GM19463 (cell line): Measurements from ENCODE around the gene ZNF287.
"Not testable (repeated sequence)": the region's sequence is repeated elsewhere in the genome, so short reads cannot be mapped to it uniquely, and the experiment has no call there.

ENCODE experiments used
- ATAC-seq: cut with Tn5 transposase; IDR thresholded peaks from one replicate; pipeline ENCODE4 v1.9.1; 2021; ENCODE audit warnings: mild to moderate bottlenecking, moderate library complexity; ENCODE audit not compliant: unreplicated experiment

Gene ZNF287

GRCh38 chr17:16568541-16569357, at the start of gene ZNF287:
Gene ZNF287, minus strand, starts transcription at chr17:16569204. Its CDS starts 1,473 bp downstream, at chr17:16567731.
- ATAC-seq: peak; percentile 94

GRCh38 chr17:16617481-16618060, 48.6 kb upstream of the ZNF287 start:
- ATAC-seq: no peak

- ATAC-seq: no peak
Measured at GRCh38 chr17:16599537-16599936, 30.5 kb upstream of the ZNF287 start.

GRCh38 chr17:16593356-16594102, 24.5 kb upstream of the ZNF287 start:
- no peak for ATAC-seq

DNA sequence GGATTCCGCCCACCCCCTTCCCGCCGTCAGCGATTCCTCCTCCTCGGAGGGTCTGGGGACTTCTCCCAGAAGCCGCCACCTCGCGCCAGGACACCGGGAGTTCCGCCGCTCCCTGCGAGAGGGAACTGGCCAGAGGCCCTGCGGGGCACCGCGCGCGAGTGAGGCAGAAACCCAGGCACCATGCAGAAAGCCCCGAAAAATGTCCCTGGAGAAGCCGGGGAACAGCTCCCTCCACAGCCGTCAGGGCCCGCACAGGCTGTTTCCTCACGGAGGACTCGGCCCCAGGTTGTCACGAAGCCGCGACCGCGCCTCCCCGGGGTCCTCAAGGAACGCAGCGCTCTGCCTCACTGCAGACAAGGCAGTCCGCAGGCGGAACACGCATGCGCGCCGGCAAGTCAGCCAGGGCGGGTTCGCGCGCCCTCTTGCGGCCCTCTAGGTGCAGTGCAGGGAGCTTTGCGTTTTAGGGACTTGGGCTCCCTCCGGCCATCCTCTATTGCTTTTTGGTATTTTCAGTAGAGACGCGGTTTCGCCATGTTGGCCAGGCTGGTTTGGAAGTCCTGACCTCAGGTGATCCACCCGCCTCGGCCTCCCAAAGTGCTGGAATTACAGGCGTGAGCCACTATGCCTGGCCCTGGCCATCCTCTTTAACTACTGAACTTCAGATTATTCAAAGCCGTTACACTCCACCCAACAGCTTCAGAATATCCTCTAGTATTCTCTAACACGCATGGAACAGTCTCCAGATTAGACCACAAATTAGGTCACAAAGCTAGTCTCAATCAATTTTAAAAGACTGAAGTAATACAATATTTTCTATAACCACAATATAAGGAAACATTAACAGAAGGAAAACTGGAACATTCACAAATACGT, 20.3 kb upstream of the ZNF287 start:
- peak; percentile 66 for ATAC-seq

DNA sequence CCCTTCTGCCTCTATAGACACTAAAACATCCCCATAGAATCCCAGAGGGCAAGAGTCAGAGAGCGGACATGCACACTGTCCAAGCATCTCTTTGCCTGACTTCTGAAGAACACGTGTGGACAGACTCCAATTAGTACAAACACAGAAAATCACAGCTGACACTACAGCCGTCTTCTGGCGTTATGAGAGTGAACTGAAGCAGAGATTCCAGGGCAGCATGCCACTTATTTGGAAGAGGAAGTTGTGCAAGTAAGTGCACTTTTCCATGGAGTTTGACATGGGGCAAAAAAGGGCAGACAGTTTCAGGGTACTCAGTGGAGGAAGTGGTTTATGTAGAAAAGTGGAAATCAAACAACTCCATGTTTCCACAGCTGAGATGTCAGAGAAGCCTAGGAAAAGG, 16.8 kb upstream of the ZNF287 start:
- no peak for ATAC-seq

DNA sequence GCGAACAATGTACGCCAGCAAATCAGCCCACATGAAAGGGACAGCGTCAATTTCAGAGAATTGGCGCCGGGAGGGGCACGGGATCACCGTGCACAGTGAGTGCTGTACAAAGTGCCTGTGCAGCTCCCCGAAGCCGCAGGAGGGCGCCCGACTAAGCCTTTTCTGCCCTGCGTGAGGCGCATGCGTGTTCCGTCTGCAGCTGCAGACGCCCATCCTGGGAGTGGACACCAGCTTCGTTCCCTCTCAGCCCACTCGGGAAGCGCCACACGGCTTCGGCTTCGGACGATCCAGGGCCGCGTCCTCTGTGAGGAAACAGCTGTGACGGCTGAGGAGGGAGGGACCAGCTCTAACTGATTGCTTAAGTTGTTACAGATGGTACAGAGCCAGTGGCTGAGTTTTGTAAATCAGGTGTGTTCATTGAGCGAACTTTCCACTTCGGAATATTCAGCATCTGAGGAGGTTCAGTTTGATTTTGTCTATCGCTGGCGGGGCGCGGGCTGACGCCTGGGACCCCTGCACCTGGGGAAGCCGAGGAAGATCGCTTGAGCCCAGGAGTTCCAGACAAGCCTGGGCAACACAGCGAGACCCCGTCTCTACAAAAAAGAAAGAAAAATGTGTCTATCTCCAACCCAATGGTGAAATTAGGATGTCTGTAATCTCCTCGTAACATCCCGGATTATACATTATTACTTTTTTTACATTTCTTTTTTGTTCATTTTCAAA, 15.4 kb upstream of the ZNF287 start:
- no peak for ATAC-seq

- no peak for ATAC-seq
Measured at GRCh38 chr17:16583781-16584180, 14.8 kb upstream of the ZNF287 start.

DNA sequence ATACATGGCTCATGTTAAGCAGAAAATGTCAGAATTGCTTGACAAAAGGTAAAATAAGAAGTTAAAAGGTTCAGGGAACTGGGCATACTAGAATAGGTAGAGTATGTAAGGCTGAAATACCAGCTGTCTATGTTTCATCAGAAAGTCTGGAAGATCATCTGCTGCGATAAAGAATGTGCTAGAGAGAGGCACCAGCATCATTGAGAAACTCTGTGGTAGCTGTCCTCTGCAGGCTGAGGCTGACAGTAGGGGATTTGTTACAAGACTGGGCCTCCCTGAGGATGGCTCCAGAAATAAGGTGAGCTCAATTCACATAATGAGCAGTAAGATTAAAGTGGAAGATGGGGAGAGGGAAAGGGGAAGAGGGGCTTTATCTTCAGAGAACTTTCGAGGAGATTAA, 4.5 kb upstream of the ZNF287 start:
- ATAC-seq: no peak

- no peak for ATAC-seq
Measured at GRCh38 chr17:16569358-16569712, 331 bp upstream of the ZNF287 start.

DNA sequence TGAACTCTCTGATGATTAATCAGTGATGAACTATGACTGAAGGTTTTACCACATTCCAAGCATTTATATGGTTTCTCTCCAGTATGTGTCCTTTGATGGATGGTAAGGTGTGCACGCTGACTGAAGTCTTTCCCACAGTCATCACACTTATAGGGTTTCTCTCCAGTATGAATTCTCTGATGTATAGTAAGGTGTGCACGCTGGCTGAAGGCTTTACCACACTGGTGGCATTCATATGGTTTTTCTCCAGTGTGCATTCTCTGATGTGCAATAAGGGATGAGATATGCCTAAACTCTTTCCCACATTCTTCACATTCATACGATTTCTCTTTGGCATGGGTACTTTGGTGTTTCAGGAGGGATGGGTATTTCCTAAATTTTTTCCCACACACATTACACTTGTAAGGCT, 16.4 kb downstream of the ZNF287 start:
- no peak for ATAC-seq

DNA sequence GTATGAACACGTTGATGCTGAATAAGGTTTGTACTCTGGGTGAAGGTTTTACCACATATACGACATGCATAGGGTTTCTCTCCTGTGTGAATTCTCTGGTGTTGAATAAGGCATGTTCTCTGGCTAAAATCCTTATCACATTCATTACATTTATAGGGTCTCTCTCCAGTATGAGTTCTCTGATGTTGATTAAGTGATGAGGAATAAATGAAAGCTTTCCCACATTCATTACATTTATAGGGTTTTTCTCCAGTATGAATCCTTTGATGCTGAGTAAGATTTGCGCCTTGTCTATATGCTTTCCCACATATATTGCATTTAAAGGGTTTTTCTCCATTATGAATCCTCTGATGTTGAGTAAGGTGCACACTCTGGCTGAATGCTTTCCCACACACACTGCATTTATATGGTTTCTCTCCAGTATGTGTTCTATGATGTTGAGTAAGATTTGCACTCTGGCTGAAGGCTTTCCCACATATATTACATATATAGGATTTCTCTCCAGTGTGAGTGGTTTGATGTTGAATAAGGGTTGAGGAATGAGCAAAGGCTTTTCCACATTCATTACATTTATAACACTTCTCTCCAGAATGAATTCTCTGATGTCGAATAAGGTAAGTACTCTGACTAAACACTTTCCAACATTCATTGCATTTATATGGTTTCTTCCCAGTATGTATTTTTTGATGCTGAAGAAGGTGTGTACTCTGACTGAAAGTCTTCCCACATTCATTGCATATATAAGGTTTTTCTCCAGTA, 16.9 kb downstream of the ZNF287 start:
- ATAC-seq: no peak

DNA sequence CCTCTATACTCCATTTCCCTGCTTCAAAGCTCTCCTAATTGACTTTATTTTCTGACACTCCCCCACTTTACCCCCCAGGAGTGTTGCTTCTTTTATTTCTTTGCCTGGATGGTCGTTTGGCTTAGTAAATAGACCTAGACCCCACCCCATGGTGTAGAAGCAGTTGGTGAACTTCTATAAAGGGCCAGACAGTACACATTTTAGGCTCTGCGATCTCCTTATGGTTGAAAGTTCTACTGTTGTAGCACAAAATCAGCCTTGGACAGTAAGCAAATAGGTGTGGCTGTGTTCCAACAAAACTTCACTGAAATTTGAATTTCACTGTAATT, 31.9 kb downstream of the ZNF287 start:
- ATAC-seq: no peak

DNA sequence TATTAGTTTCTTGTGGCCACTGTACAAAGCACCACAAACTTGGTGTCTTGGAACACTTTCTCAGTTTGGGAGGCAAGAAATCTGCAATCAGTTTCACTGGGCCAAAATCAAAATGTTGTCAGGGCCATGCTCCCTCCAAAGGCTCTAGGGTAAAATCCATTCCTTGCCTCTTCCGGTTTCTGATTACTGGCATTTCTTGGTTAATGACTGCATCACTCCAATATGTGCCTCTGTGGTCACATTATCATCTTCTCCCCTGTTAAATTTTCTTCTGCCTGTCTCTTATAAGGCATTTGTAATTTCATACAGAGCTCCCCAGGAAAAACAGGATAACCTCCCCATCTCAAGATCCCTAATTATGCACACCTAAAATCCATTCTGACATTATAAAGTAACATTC, 34.8 kb downstream of the ZNF287 start:
- ATAC-seq: no peak

DNA sequence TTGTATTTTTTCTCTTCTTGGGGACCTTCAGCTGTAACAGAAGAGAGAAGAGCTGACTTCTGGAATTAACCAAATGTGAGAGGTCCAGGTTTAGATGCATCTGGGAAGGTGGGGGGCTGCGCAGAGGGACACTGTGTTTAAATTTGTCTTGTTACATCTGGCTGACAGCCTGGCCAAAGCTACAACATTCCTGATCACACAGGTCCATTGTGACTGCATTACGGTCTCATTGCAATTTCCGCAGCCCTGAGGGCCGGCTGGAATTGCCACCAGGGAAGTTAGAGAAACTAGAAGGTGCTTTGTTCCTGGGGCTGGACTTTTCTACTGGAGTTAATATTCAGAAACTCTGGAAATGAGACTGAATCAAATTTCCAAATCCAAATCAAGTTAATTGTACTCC, 39.1 kb downstream of the ZNF287 start:
- ATAC-seq: no peak

DNA sequence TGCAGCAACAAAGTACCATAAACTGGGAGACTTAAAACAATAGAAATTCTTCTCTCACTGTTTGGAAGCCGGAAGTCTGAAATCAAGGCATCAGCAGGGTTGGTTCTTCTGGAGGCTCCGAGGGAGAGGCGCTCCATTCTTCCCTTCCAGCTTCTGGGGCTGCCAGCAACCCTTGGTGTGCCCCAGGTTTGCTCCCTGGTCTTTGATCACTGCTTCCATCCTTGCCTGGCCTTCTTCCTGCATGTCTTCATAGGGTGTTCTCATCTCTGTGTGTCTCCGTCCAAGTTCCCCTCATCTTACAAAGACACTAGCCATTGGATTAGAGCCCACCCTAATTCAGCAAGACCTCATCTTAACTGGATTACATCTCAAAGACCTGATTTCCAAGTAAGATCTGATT, 41.7 kb downstream of the ZNF287 start:
- ATAC-seq: no peak

DNA sequence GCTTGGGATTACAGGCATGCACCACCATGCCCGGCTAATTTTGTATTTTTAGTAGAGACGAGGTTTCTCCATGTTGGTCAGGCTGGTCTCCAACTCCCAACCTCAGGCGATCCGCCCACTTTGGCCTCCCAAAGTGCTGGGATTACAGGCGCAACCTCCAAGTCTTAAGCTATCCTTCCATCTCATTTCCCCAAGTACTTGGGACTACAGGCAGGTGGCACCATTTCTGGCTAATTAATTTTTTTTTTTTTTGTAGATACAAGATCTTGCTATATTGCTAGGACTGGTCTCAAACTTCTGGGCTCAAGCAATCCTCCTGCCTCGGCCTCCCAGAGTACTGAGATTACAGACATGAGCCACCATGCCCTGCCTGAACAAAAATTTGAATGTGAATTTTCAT, 43.4 kb downstream of the ZNF287 start:
- ATAC-seq: not testable (repeated sequence)

DNA sequence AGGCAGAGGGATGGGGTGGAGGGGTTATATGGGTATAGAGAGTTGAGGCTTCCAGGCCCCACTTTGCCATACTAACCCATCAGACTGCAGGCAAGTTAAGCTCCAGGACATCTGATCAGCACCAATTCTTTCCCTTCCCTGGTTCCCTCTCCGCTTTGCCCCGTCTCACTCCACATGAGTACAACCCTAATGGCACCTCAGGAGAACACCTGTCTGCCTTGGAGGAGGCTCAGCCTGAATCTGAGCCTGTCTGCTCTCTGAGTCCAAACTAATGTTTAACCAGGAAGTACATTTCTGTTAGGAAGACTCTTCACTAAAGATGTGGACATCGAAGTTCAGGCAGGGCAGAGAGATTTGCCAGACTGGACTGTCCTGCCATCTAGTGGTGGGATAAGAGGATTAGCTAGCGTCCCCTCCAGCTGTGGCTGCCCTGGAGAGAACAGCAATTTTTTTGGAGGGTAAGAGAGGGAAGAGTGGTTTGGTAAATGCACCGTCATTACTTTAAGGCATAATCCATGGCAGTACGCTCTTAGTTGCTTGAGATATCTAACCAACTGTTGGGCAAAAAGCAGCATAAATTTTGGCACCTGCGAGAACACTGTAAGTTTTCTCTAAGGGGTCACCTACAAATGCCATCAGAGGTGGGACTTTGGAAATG, 47.8 kb downstream of the ZNF287 start:
- ATAC-seq: peak; percentile 72

GRCh38 chr17:16519021-16519420, 50.0 kb downstream of the ZNF287 start:
- no peak for ATAC-seq
